HG03460 (cell line): Measurements from ENCODE around the gene RAB3B.
"Not testable (repeated sequence)": the region's sequence is repeated elsewhere in the genome, so short reads cannot be mapped to it uniquely, and the experiment has no call there.

Experiments used
- ATAC-seq: cut with Tn5 transposase; IDR thresholded peaks from one replicate; pipeline ENCODE4 v1.9.1; 2021; ENCODE audit not compliant: unreplicated experiment

Gene RAB3B

DNA sequence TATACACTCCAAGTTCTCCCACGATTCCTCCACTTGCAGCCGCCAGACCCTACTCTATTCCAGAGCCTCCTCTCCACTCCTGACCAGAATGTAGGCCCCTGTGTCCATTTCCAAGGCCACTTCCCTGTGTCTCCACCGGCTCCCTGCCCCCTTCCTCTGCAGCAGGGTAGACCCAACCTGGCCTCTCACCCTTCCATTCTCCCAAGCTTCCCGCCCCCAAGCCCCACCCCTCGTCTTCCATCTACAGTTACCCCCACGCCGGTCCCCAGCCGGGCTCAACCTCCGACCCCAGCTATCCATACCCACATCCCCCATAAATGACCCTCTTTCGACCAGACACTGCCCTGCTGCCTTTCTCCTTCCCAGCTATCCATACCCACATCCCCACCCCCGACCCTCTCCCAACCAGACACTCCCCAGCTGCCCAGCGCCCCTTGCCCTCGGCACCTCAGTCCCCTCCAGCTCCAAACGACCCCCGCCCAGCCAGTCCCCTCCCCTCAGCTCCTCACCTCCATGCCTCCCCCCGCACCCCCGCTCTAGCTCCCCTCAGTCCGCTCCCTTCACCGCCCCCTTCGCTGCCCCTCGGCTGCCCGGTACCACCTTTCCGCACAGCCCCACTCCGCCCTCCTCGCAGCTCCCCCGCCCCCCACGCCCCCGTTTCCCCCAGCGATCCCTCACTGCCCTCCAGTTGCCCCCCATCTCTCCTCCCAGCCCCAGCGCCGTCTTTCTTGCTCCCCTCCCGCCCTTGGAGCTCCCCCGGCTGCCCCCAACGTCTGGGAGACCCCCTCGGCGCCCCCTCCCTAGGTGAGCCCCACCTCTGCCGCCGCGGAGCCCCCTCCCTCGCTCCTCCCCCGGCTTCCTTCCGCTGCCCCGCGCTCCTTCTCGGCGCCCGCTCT is 670 bp downstream of the RAB3B start:
- ATAC-seq, result no peak

DNA sequence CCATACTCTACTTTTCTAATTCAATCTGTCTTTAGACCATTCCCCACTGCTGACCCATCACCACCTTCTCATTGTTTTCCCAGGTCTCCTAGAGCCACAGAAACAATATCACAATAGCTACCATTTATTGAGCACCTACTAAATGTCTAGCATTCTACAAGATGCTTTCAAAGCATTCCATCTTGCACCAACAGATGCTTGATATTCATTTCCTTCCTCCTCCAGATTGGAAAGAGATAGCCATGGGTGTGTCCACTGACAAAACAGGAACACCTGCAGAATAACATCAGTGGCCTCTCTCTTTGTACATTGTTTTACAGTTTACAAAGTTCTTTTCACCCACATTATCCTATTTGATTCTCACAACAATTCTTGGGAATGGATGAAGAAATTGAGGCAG is 2.2 kb downstream of the RAB3B start:
- ATAC-seq, result no peak

DNA sequence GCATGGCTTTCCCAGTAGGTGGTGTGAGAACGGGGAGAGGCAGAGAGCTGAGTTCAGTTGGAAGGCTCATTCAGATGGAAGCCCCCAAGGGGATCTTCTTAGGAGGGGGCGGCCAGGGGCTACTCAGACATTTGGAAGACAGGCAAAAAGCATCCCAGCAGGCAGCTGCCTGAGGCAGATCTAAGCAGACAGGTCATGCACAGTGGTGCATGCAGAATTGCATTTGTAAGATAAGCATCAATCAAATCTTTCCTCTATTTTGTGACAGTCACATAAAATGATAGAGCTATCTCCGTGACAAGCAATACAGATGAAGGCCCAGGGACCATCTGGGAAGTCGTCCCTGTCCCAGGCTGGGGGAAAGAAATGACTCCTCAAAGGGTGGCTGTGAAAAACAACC is 3.8 kb downstream of the RAB3B start:
- ATAC-seq, result no peak

DNA sequence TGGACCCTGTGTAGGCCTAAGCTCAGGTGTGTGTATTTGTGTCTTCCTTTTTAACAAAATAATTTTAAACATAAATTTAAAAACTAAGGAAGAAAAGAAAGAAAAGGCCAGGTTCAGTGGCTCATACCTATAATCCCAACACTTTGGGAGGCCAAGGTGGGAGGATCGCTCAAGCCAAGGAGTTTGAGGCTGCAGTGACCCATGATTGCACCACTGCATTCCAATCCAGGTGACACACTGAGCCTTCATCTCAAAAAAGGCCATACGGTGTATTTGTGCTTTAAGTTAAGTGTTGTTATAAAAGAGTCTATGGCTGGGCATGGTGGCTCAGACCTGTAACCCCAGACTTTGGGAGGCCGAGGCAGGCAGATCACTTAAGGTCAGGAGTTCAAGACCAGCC is 8.3 kb downstream of the RAB3B start:
- no peak for ATAC-seq

DNA sequence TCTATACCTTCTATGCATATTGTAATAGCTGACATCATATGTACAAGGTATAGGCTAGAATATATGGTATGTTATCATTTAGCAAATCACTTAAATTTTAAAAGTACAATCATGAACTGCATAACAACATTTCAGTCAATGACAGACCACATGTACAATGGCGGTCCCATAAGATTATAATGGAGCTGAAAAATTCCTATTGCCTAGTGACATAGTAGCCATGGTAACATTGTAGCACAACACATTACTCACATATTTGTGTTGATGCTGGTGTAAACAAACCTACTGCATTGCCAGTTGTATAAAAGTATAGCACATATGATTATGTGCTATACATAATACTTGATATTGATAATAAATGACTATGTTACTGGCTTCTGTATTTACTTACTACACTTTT is 8.9 kb downstream of the RAB3B start:
- no peak for ATAC-seq

DNA sequence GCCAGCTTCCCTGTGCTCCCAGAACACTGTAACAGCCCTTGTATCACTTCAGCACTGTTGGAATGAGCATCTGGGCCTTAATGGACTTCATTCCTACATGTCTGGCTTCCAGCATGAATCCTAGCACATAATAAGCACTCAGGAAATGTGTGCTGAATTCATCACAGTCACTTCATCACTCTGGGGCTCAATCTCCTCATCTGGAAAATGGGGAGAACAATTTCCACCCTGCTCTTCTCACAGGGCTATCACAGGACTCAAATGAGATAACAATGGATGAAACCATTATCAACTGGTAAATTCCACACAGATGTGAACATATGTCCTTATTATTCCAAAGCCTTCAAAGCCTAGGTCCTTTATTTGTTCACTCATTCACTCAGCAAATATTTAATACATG is 12.4 kb downstream of the RAB3B start:
- no peak for ATAC-seq

DNA sequence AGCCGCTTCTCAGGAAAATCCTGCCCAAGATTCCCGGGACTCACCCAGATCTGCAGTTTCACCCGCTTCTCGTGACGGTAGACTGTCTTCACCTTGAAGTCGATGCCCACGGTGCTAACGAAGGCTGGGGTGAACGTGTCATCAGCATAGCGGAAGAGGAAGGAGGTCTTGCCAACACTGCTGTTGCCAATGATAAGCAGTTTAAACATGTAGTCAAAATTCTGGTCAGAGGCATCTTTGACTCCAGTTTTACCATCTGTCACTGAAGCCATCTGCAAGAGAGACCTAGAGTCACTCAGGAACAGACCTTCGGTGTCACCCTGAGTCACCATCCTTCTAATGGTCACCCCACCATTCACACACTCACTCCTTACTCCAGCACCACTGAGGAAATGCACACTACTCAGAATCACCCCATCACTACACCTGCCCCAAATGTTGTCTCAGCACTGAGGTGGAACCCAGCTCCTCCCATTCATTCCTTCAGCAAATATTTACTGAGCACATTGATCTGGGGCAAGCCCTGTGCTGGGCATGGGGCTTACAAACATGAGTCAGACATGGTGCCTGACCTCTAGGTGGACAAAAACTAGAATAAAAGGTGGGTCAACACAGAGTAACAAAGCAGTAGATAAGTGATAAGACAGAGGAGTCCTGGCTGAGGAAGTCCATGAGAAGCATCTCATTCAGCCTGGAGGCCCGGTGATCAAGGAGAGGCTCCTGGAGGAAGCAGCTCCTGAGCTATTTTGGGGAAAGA is 13.5 kb downstream of the RAB3B start:
- no peak for ATAC-seq

DNA sequence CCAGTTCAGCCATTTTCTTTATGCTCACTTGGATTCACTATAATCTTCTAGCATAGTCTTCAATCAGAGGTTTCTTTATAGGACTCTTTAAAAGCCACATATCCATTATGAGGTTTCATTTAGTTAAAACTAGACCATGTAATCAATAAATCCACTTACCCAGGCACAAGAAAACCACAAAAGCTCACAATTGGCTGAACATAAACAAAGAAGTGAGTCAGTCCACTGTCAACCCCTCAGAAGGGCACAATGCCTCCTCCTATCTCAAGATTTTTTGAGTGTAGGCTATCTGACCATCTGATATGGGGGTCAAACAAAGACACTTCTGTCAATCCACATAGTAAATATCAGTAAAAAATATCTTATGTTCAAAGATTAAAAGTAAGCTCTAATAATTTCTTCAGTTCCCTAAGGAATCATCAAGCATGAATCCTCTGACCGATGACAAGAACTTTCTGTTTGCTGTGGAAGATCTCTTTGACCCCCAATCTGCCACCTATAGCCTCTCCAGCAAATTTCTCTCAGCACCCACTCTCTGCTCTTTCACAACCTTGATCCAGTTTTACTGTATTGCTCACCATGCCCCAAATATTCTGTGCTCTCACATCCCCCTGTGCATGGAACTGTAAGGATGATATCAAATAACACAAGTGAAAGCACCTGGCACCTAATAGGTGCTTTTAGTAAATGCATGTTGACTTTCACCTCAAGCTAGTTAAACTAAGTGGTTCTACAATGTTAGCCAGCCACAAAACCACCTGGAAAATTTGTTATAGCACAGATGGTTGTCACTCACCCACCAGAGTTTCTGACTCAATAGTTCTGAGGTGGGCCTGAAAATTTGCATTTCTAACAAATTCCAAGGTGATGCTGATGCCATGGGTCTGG is 16.7 kb downstream of the RAB3B start:
- no peak for ATAC-seq

DNA sequence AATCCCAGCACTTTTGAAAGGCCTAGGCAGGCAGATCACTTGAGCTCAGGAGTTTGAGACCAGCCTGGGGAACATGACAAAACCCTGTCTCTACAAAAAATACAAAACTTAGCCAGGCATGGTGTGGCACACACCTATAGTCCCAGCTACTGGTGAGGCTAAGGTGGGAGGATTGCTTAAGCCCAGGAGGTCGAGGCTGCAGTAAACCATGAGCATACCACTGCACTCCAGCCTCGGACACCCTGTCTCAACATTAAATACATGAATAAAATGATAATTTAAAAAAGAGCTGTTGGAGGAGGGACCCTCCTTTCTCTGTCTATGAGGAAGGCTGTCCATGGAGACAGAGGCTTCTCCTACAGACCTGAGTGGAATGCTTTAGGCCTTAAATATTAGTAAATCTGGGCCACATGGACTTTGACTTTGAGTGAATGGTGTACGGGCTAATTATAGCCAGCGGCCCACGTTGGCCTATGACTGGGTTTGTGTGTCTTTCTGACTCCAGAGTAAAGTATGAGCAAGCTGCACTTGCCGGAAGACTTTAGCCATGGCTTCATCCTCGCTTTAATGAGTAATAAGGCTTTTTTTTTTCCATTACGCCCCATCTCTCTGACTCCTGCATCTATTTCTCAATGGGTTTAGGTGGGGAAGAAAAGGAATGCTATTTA is 21.3 kb downstream of the RAB3B start:
- ATAC-seq, result no peak

DNA sequence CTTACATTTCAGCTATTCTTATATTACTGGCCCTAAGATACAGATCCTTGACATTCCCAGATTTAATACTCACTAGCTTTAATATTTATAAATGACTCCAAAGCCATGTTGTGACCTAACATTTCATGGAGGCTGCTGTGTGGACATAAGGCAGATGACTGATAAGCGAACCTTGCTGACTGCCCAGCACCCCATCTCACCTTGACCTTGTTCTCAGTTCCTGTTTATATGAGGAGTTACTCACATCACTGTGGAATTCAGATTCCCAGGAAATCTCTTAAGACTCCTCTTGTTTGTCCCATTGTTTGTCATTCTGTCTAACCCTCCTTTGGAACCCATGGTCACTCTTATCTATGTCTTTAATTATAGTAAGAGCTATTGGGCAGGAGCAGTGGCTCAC is 21.9 kb downstream of the RAB3B start:
- ATAC-seq, result no peak

DNA sequence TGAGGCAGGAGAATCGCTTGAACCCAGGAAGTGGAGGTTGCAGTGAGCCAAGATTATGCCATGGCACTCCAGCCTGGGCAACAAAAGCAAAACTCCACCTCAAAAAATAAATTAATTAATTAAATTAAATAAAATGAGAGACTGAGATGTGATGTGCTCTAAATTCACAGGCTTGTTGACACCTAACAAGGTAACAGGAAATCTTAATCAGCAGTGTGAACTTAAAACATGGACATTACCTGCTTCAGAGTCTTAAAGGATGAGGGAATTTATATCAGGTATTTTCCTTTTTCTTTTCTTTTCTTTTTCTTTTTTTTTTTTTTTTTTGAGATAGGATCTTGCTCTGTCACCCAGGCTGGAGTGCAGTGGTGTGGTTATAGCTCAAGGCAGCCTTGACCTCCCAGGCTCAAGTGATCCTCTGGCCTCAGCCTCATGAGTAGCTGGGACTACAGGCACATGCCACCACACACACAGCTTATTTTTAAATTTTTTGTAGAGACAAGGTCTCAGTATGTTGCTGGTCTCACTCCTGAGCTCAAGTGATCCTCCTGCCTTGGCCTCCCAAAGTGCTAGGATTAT is 23.2 kb downstream of the RAB3B start:
- ATAC-seq, result not testable (repeated sequence)

DNA sequence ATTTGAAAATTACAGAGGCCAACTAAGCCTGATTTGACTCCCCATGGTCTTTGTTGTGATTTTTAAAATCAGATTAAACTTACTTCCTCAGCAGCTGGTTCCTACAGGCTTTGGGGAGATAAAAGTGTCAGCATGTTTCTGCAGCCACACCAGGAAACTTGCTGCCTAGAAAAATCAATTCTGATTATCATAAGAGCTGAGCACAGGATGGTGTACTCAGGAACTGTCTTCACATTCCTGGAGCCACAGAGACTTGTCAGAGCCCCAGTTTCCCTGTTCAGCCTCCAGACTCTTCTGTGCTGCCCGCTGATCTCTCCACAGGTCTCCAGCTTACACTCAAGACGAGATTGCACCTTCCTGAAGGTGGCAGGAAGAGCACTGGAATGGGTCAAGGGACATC is 23.9 kb downstream of the RAB3B start:
- ATAC-seq, result no peak

DNA sequence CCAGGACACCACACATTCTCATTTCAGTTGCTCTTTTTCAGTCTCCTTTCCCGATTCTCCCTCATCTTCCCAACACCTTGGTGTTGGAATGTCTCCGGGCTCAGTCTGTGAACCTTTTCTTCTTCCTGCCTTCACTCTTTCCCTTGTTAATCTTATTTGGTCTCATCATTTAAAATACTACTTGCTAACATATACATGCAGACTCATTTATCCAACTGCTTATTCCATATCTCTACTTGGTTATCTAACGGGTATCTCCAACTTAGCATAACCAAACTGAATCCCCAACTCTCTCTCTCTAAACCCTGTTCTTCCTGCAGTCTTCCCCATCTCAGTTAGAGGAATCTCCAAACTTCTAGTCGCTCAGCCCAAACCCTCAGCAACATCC is 26.2 kb downstream of the RAB3B start:
- no peak for ATAC-seq

DNA sequence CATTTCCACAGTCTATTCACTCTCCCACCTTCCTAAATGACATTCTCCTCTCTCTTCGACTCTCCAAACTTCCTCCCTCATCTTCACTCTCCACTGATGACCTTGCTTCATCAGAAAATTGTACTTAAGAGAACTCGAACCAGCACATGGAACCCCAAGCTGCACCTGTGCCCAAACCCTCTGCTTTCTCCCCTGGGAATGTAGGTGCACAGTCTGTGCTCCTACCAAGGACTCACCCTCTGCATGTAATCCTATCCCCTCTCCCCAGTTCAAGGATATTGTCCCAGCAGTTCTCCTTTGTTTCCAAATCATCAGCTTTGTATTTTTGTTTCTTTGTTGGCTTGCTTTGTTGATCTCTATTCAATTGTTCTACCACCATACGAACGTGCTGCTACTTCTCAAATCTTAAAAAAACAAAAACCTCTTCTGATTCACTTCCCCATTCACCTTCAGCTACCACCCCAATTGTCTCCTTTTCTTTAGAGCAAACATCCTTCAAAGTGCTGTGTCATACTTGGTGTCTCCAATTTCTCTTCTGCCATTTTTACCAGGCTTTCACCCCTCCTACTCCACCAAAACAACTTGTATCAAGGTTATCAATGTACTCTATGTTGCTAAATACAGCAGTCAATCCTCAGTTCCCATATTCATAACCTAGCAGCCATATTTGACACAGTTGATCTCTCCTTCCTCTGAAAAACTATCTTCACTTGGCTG is 26.8 kb downstream of the RAB3B start:
- no peak for ATAC-seq

DNA sequence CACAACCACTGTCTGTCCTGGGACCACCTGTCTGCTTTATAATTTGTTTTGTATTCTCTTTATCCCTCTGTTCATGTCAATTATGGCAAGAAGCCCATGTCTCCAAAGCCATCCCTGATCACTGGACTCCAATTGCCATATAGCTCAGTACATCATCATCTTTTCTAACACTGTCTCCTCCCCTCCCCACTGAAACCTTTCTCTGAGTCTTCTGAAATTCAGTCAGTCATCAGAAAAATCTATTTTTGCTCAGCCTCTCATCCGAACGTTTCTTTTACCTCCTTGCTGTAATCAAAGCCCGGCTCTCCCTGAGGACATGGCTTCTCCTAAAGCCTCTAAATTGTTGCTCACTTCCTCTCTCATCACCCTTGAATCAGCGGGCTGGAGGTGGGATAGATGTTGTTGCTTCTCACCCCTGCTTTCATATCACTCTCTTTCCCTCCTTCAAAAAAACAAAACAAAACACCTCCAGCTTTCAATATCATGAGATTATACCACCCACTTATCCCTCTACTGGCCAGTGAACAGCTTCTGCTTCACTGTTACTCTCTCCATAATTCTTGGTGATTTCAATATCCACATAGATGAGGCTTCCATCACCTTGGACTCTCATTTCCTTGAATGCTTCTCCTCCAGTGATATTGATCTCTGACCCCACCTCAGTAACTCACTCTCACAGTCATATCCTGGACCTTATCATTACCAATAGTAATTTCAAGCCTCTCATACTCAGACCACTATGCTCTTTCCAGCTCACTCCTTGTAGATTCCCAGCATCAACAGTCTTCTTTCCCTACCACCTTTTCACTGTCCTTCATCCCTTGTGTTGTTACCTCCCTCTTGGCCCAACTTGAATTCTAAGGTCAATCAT is 27.8 kb downstream of the RAB3B start:
- ATAC-seq, result no peak

DNA sequence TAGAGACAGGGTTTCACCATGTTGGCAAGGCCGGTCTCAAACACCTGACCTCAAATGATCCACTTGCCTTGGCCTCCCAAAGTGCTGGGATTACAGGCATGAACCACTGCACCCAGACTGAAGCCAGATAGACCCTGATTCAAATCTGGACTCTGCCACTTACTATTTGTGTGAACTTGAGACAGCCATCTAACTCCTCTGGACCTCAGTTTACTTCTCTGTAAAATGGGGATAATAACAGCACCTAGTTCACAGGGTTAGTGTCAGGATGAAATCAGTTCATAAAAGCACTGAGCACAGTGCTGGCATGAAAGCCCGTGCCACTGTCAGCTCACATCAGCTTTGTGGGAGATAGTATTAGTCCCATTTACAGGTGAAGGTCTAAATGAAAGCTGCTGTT is 28.5 kb downstream of the RAB3B start:
- ATAC-seq, result no peak

DNA sequence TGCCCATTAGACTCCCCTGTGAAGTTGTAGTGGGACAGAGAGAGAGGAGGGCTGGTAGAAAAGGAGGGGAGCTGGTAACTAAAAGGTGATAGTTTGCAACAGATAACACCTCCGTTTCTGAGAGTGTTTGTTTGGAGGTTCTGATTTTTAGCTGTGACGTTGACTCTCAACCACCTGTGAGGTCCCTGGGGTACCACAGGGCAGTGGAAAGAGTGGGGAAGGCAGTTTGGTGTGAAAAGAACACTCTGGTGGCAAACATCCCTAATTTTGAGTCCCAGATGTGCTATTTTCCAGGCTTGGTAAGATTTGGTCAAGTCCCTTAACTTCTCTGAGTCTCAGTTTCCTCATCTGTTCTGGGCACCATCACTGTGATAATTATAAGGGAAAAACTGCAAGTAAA is 29.3 kb downstream of the RAB3B start:
- no peak for ATAC-seq

DNA sequence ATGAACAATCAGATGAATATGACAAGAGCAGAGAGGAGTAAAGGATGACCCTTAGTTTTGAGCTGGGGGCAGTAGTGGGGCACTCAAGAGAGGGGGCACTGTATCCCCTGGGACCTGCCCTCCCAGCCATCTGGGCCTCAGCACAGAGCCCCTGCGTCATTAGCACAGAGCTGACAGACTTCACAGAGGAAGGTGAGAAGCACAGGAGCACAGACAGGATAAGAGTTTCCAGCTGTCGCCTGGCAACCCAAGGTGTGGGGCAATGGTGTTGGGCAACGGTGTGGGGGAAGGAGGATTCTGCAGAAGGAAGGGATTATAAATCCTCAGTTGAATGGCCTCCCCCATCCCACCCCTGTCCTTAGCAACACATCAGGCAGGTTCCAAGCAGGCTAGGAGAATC is 30.2 kb downstream of the RAB3B start:
- ATAC-seq, result no peak

DNA sequence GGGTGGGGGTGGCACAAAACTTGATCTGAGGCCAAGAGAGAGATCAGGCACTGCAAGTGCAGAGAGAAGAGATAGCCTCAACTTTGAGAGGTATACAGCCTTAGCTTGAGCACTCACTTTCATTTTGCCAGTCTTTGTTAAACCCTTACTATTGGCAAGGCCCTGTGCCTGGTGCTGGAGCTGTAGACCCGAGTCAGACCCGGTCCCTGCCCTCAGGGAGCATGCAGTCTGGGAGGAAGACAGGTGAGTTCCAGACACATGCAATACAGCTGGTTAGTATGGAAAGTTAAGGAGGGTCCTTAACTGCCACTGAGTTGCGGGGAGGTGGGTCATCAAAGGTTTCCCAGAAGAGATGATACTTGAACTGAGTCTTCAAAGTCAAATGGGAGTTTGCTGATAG is 31.7 kb downstream of the RAB3B start:
- no peak for ATAC-seq
